ENCODE measurements around the gene GMIP. TPM values are rescaled to one million over a fixed set of nuclear protein-coding genes. Genes with fewer than 3 reads are reported as not detected.

The GMIP gene
- total RNA-seq, 1 donor from 2014 or later = 8.9 TPM

Other genes starting within 250 kb of the GMIP start
- gene GATAD2A, start 238.0 kb downstream of the GMIP start, total RNA-seq = 24.0 TPM
- gene TSSK6, start 128.1 kb downstream of the GMIP start, total RNA-seq = 1.7 TPM
- 94.5 TPM for gene NDUFA13, start 127.4 kb downstream of the GMIP start, total RNA-seq
- gene YJEFN3, start 114.7 kb downstream of the GMIP start, total RNA-seq = 0.62 TPM
- 5.5 TPM for gene CILP2, start 105.4 kb downstream of the GMIP start, total RNA-seq
- gene PBX4, start 25.0 kb downstream of the GMIP start, total RNA-seq = 2.8 TPM
- 3.3 TPM for gene LPAR2, start 15.4 kb downstream of the GMIP start, total RNA-seq
- gene ATP13A1, start 20.0 kb upstream of the GMIP start, total RNA-seq = 172 TPM
- 7.0 TPM for gene ZNF101, start 25.2 kb upstream of the GMIP start, total RNA-seq
- 12.9 TPM for gene ZNF14, start 89.5 kb upstream of the GMIP start, total RNA-seq
- gene ZNF506, start 178.1 kb upstream of the GMIP start, total RNA-seq = 31.9 TPM
- 9.1 TPM for gene ZNF253, start 222.2 kb upstream of the GMIP start, total RNA-seq